HFFc6 (cell line): Measurements from ENCODE around the gene PTPRN2. TPM values are rescaled to one million over a fixed set of nuclear protein-coding genes. Genes with fewer than 3 reads are reported as not detected.
"Not testable (repeated sequence)": the region's sequence is repeated elsewhere in the genome, so short reads cannot be mapped to it uniquely, and the experiment has no call there.

ENCODE experiments used
- DNase-seq: peaks from one replicate; pipeline ENCODE4 v3.0.0-alpha.2; 2018
- H3K27ac Mint-ChIP-seq: 2 replicates; pipeline ENCODE4 v1.8.0; 2020; ENCODE audit warnings: mild to moderate bottlenecking, mixed read lengths
- H3K27me3 Mint-ChIP-seq: 2 replicates; pipeline ENCODE4 v1.8.0; 2021; ENCODE audit warnings: mild to moderate bottlenecking, moderate library complexity, mixed read lengths; ENCODE audit not compliant: insufficient read depth
- H3K36me3 Mint-ChIP-seq: 2 replicates; pipeline ENCODE4 v1.8.0; 2021; ENCODE audit warnings: low read depth, mixed read lengths
- H3K4me1 Mint-ChIP-seq: 2 replicates; pipeline ENCODE4 v1.8.0; 2020; ENCODE audit warnings: low read depth, mixed read lengths
- H3K4me3 Mint-ChIP-seq: 2 replicates; pipeline ENCODE4 v1.8.0; 2020; ENCODE audit warnings: mild to moderate bottlenecking, moderate library complexity, mixed read lengths
- H3K9me3 Mint-ChIP-seq: 2 replicates; pipeline ENCODE4 v1.8.0; 2020; ENCODE audit warnings: mild to moderate bottlenecking, mixed read lengths
- total RNA-seq, 6 experiments: library from RNA; stranded (reverse); fragmentation: NEBNext Ultra II Directional; extraction: Animal tissue kit (Norgen Biotek cat#: 25700); gene quantifications; 2 replicates in 1 of 6; 3 replicates in 5 of 6; pipeline ENCODE4 v1.2.3, GENCODE V29; 2021
- TF ChIP-seq, protein P1 (sequence below): fragments of 200-600 bp; sonication (generic); IDR thresholded peaks from 2 replicates; pipeline ENCODE4 v1.5.0; 2021; ENCODE audit warnings: antibody characterized with exemption, mild to moderate bottlenecking

PTPRN2 gene
- total RNA-seq, 6 experiments from 2014 or later, result 0.05 to 0.27 (median 0.23) TPM

DNA sequence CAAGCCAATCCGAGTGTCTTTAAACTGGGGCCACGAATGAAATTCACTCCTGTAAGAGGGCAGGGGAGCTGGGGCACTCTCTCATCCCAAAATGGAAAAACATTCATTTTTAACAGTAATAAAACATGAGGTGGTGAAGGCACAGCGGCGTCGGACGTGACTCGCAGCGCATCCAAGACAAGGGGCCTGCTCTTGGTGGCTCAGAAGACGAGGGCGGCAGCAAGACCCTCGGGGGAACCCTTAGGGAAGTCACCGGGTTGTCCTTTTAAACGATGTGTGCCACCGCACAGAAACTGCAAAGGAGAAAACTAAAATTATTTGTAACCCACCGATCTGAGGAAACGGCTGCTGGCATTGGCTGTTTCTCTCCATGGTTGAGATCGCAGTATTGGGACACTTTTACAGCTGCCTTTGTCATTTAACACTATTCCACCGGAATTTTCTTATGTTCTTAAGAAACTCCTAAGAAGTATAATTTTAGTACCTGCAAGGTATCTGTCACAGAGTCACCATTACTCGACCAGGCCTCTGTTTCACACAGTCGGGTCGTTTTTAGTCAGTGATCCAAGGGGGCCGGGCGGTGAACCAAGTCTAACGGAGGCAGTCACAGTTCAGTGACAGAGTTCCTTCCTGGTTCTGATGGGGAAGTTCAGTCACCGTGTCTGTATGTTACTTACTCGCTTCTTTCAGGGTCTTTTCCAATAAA, 159.3 kb downstream of the PTPRN2 start:
- Mint-ChIP-seq H3K4me3 (no peak overlapping the region), H3K27me3 (no peaks in the 10 kb centered on the region; the same call in 1 of the 2 replicates), H3K9me3 (peaks cover 55% of the 10 kb centered on the region), H3K36me3 (peaks cover 9% of the 10 kb centered on the region; the same call in 1 of the 2 replicates), H3K27ac (no peak overlapping the region), H3K4me1 (no peaks in the 10 kb centered on the region)
- DNase-seq, result no peak
- TF ChIP-seq, protein P1, sequence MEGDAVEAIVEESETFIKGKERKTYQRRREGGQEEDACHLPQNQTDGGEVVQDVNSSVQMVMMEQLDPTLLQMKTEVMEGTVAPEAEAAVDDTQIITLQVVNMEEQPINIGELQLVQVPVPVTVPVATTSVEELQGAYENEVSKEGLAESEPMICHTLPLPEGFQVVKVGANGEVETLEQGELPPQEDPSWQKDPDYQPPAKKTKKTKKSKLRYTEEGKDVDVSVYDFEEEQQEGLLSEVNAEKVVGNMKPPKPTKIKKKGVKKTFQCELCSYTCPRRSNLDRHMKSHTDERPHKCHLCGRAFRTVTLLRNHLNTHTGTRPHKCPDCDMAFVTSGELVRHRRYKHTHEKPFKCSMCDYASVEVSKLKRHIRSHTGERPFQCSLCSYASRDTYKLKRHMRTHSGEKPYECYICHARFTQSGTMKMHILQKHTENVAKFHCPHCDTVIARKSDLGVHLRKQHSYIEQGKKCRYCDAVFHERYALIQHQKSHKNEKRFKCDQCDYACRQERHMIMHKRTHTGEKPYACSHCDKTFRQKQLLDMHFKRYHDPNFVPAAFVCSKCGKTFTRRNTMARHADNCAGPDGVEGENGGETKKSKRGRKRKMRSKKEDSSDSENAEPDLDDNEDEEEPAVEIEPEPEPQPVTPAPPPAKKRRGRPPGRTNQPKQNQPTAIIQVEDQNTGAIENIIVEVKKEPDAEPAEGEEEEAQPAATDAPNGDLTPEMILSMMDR, result no peak

DNA sequence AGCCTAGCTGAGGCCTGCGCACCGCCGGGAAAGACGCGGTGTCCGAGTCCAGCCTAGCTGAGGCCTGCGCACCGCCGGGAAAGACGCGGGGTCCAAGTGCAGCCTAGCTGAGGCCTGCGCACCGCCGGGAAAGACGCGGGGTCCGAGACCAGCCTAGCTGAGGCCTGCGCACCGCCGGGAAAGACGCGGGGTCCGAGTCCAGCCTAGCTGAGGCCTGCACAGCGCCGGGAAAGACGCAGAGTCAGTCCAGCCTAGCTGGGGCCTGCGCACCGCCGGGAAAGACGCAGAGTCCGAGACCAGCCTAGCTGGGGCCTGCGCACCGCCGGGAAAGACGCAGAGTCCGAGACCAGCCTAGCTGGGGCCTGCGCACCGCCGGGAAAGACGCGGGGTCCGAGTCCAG, 161.9 kb downstream of the PTPRN2 start:
- not testable (repeated sequence) for H3K27me3 Mint-ChIP-seq, DNase-seq, H3K36me3 Mint-ChIP-seq, H3K27ac Mint-ChIP-seq, H3K4me3 Mint-ChIP-seq, H3K4me1 Mint-ChIP-seq
- peaks cover 40% of the 10 kb centered on the region for H3K9me3 Mint-ChIP-seq

DNA sequence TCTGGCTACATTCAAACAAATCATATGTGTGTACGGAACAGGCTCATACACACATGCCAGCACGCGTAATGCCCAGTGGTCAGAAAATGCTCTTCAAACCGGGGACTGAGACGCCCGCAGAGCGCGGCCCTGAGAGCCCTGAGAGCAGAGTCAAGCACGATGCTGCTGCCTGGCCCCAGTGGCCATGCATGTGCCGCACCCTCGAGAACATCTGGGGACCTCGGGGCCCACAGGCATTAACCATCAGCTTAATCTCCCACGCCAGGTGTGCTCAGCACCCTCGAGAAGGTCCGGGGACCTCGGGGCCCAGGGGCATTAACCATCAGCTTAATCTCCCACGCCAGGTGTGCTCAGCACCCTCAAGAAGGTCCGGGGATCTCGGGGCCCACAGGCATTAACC, 163.1 kb downstream of the PTPRN2 start:
- TF ChIP-seq, protein P1, result no peak
- H3K9me3 Mint-ChIP-seq, result peaks cover 43% of the 10 kb centered on the region
- no peak overlapping the region for H3K27ac Mint-ChIP-seq
- H3K4me3 Mint-ChIP-seq, result no peak overlapping the region
- H3K36me3 Mint-ChIP-seq, result peaks cover 9% of the 10 kb centered on the region; the same call in 1 of the 2 replicates
- no peaks in the 10 kb centered on the region for H3K4me1 Mint-ChIP-seq
- H3K27me3 Mint-ChIP-seq, result no peaks in the 10 kb centered on the region; the same call in none of the 2 replicates
- no peak for DNase-seq

DNA sequence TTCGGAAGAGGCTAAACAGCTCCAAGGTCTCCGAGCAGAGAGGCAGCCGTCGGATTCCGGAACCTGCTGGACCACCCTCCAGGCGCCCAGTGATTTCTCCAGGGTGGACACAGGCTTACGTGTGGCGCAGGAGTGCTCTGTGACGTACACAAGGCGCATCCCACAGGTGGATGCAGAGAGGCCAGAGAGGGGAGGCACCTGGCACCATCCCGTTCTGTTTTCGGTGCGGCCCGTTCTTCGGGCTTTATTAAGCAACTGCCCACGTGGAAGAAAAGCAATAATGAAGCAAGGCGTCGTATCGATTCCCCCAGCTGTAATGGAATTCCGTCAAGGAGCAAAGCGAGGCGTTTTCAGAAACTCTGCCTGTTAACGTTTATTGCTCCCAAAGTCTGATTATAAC, 163.6 kb downstream of the PTPRN2 start:
- Mint-ChIP-seq H3K36me3 (peaks cover 9% of the 10 kb centered on the region; the same call in 1 of the 2 replicates), H3K4me1 (no peaks in the 10 kb centered on the region), H3K4me3 (no peak overlapping the region), H3K9me3 (peaks cover 37% of the 10 kb centered on the region), H3K27me3 (peaks cover 1% of the 10 kb centered on the region), H3K27ac (no peak overlapping the region)
- no peak for DNase-seq
- TF ChIP-seq, protein P1, result no peak

DNA sequence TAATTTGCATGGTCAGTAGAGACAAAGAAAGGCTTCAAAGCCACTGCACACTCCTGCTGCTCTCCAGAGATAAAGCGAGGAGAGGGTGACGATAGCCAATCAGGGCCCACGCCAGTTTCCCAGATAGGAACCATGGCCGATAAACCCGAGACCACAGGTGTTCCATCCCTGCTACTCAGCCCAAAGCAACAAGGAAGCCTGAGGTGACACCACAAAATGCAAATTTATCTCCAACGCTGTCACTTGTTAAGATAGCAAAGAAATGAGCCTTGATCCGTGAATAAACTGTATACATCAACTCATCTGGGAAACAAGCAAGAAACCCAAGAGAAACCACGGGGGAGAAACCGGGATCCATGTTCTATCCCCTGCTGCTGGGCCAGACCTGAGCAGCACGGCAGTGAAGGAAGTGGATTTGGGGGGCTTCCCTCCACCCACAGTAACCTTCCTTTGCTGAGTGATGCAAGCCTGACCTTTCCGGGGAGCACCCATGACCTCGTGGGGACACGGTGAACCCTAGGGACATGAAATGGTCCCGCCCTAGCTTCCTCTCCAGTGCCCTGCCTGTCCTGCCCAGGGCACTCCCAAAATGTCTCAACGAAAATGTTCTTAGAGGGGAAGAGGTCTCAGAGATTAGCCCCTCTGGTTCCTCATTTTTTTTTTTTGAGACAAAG, 164.6 kb downstream of the PTPRN2 start:
- TF ChIP-seq, protein P1, result no peak
- Mint-ChIP-seq H3K9me3 (peaks cover 36% of the 10 kb centered on the region), H3K27me3 (peaks cover 3% of the 10 kb centered on the region), H3K4me1 (no peaks in the 10 kb centered on the region), H3K36me3 (peaks cover 9% of the 10 kb centered on the region; the same call in 1 of the 2 replicates), H3K4me3 (no peak overlapping the region), H3K27ac (no peak overlapping the region)
- DNase-seq, result no peak
